ENCODE results near the gene HCN4. TPM values are rescaled to one million over a fixed set of nuclear protein-coding genes. Genes with fewer than 3 reads are reported as not detected.

The HCN4 gene
- total RNA-seq, 1 experiment from 2014 or later = 0.09 TPM

DNA sequence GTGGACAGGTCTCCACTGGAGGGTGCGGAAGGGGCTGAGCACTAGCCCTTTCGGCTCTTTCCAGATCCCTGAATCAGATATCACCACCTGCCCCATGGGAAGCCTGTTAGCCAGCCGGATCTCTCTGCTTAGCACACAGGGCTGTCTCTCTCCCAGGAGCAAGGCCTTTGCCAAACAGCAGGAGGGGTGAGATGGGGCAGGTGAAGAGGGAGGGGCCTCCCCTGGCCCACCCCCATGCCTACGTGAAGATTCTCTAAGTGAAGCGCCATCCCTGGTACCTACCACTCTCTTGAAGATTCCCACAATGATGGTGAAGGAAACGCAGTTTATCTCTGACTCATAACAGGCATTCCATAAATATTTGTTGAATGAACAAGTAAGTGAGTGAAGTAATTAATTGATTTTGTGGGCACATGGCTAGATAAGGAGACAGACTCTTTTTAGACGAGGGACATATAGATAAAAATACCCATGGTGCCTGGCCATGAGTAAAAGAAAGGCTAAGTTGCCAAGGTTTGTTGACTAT is 19.6 kb upstream of the HCN4 start:
- Histone ChIP-seq H3K9me3 (ENCODE audit: low read depth, low read length, poor library complexity, severe bottlenecking) (no peaks in the 10 kb centered on the region), H3K27ac (ENCODE audit: low read depth, low read length, poor library complexity, severe bottlenecking) (no peak overlapping the region), H3K4me3 (ENCODE audit: low read depth, low read length, poor library complexity, severe bottlenecking) (no peak overlapping the region), H3K4me1 (ENCODE audit: insufficient read depth, low read length, poor library complexity, severe bottlenecking) (no peaks in the 10 kb centered on the region), H3K27me3 (replicated peaks; ENCODE audit: insufficient read depth, low read depth, low read length, poor library complexity) (peaks cover 24% of the 10 kb centered on the region), H3K36me3 (ENCODE audit: insufficient read depth, low read length, poor library complexity, severe bottlenecking) (no peaks in the 10 kb centered on the region)
- TF ChIP-seq, protein P1, sequence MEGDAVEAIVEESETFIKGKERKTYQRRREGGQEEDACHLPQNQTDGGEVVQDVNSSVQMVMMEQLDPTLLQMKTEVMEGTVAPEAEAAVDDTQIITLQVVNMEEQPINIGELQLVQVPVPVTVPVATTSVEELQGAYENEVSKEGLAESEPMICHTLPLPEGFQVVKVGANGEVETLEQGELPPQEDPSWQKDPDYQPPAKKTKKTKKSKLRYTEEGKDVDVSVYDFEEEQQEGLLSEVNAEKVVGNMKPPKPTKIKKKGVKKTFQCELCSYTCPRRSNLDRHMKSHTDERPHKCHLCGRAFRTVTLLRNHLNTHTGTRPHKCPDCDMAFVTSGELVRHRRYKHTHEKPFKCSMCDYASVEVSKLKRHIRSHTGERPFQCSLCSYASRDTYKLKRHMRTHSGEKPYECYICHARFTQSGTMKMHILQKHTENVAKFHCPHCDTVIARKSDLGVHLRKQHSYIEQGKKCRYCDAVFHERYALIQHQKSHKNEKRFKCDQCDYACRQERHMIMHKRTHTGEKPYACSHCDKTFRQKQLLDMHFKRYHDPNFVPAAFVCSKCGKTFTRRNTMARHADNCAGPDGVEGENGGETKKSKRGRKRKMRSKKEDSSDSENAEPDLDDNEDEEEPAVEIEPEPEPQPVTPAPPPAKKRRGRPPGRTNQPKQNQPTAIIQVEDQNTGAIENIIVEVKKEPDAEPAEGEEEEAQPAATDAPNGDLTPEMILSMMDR (conservative IDR thresholded peaks at IDR 0.05; ENCODE audit: low read depth, low read length) = no peak
- TF ChIP-seq EZH2 (IDR thresholded peaks at IDR 0.05; ENCODE audit: borderline replicate concordance, low read depth, low read length, poor library complexity, severe bottlenecking) = no peak
- ChIA-PET CTCF (no interaction called here), POLR2A (ENCODE audit: low non-redundant PET) (no interaction called here)
- intact Hi-C loops (cut with micrococcal nuclease; ENCODE audit: unreplicated experiment) = no loop called here
- BruUV-seq (replicated peaks) = no TSS peak
- DNase-seq (ENCODE audit: low spot score) = peak; percentile 45

DNA sequence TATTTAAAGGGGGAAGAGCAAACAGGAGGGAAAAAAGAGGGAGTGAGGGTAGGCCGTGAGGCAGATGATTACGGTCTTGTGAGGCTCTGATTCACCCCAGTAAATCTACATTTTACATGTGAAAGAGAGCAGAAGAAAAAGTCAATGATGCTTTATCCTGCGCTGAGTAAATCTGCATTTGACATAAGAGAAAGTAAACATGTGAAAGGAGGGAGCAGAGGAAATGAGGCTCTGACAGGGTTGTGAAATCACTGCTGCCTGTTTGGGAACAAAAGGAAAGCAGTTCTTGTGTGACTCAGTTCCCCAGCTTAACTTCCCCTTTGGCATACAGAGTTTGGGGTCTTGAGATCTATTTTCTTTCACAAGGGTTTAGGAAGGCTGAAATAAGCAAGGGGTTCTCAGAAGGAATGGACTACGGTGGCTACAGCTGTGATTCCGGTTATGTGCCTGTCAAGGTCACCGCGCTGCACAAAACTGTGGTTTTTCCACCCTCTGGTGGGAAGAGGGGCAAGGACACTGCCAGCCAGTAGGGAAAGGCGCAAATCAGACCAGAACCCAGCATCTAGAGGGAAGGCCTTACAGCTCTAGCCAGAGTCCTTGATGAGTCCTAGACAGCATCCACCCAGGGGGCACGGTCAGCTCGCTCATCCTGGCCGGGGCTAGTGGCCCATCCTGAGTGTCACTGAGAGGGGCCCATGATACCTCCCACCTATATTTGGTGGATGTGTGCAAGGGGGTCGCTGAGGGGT is 18.9 kb upstream of the HCN4 start:
- no peak for DNase-seq (ENCODE audit: low spot score)
- Histone ChIP-seq H3K9me3 (ENCODE audit: low read depth, low read length, poor library complexity, severe bottlenecking) (no peaks in the 10 kb centered on the region), H3K36me3 (ENCODE audit: insufficient read depth, low read length, poor library complexity, severe bottlenecking) (no peaks in the 10 kb centered on the region), H3K27me3 (replicated peaks; ENCODE audit: insufficient read depth, low read depth, low read length, poor library complexity) (peaks cover 18% of the 10 kb centered on the region), H3K4me1 (ENCODE audit: insufficient read depth, low read length, poor library complexity, severe bottlenecking) (no peaks in the 10 kb centered on the region), H3K27ac (ENCODE audit: low read depth, low read length, poor library complexity, severe bottlenecking) (no peak overlapping the region), H3K4me3 (ENCODE audit: low read depth, low read length, poor library complexity, severe bottlenecking) (no peak overlapping the region)
- POLR2A ChIA-PET (ENCODE audit: low non-redundant PET) = no interaction called here
- TF ChIP-seq EZH2 (IDR thresholded peaks at IDR 0.05; ENCODE audit: borderline replicate concordance, low read depth, low read length, poor library complexity, severe bottlenecking) = no peak
- TF ChIP-seq, protein P1 (conservative IDR thresholded peaks at IDR 0.05; ENCODE audit: low read depth, low read length) = no peak
- CTCF ChIA-PET = no interaction called here
- intact Hi-C loops (cut with micrococcal nuclease; ENCODE audit: unreplicated experiment) = no loop called here
- BruUV-seq (replicated peaks) = no TSS peak

DNA sequence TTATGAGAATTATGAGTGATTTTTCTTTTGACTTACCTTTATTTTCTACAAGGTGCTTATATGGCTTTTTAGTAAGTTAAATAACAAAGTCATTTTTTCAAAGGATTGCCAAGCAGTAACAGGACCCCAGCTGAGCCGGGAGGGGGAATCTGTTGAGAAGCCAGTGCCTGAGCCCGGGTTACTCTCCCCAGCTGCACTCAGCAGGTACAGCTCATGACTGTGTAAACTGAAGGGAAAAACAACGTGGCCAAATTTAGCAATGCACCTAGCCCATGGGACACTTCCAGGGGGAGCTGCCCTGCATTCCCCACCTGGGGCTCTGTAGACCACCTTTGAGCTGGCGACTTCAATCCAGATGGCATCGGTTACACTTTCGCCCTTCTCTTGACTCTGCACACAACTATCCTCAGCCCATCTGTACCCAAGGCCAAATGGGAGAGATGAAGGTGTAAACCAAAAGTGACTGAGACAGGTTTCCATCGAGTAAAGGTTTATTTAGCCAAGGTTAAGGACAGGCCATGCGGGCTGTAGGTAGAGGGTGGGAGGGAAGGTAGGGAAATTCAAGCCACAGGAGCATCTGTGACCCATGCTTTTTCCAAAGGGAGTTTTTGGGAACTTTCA is 18.2 kb upstream of the HCN4 start:
- H3K27ac ChIP-seq (ENCODE audit: low read depth, low read length, poor library complexity, severe bottlenecking) = no peak overlapping the region
- no peaks in the 10 kb centered on the region for H3K36me3 ChIP-seq (ENCODE audit: insufficient read depth, low read length, poor library complexity, severe bottlenecking)
- ChIA-PET CTCF (no interaction called here), POLR2A (ENCODE audit: low non-redundant PET) (no interaction called here)
- TF ChIP-seq, protein P1 (conservative IDR thresholded peaks at IDR 0.05; ENCODE audit: low read depth, low read length) = no peak
- TF ChIP-seq EZH2 (IDR thresholded peaks at IDR 0.05; ENCODE audit: borderline replicate concordance, low read depth, low read length, poor library complexity, severe bottlenecking) = no peak
- intact Hi-C loops (cut with micrococcal nuclease; ENCODE audit: unreplicated experiment) = no loop called here
- no peak for DNase-seq (ENCODE audit: low spot score)
- no peak overlapping the region for H3K4me3 ChIP-seq (ENCODE audit: low read depth, low read length, poor library complexity, severe bottlenecking)
- H3K9me3 ChIP-seq (ENCODE audit: low read depth, low read length, poor library complexity, severe bottlenecking) = no peaks in the 10 kb centered on the region
- peaks cover 16% of the 10 kb centered on the region for H3K27me3 ChIP-seq (replicated peaks; ENCODE audit: insufficient read depth, low read depth, low read length, poor library complexity)
- BruUV-seq (replicated peaks) = no TSS peak
- H3K4me1 ChIP-seq (ENCODE audit: insufficient read depth, low read length, poor library complexity, severe bottlenecking) = no peaks in the 10 kb centered on the region

Data from A673 (cell line).